Ovary (tissue), 3 donors: ENCODE results near the gene PHF21B.

ENCODE experiments used
- EP300 ChIP-seq: sonication (generic); formaldehyde crosslinking; IDR thresholded peaks from one replicate; pipeline ENCODE4 v1.6.1; 2017; ENCODE audit warnings: antibody characterized with exemption
- POLR2A ChIP-seq: fragments of 450-650 bp; IDR thresholded peaks from one replicate; pipeline ENCODE4 v1.6.1; 2017; ENCODE audit warnings: antibody characterized with exemption, mild to moderate bottlenecking, moderate library complexity
- TF ChIP-seq, protein P1 (sequence below), 3 donors: fragments of 450-650 bp in 2 of 3; fragments of 200-600 bp in 1 of 3; IDR thresholded peaks; one replicate each; pipeline versions ENCODE4 v1.5.1 to v1.8.0; 2016 to 2022; ENCODE audit warnings: antibody characterized with exemption in 3 of 3, mild to moderate bottlenecking in 1 of 3
- donor health status: DM: no; HTN: no; CAD: no.

DNA sequence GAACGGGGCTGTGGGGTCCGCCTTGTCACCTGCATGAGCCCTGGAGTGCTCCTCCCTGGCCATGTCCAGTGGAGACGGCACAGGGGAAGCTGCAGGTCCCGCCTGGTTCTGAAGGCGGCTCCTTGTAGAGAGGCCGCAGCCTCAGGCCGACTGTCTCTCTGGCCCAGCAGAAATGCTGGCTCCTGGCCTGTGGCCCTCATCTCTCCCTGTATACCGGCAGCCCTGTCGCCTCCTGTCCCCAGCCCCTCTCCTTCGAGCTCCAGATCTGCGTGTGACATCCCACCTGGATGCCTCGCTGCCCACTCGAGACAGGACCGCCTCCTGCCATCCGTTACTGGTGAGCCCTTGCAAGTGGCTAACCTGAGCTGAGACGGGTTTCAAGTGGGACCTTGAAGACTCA is 73.6 kb downstream of the PHF21B start:
- no peak for TF ChIP-seq EP300
- TF ChIP-seq, protein P1, sequence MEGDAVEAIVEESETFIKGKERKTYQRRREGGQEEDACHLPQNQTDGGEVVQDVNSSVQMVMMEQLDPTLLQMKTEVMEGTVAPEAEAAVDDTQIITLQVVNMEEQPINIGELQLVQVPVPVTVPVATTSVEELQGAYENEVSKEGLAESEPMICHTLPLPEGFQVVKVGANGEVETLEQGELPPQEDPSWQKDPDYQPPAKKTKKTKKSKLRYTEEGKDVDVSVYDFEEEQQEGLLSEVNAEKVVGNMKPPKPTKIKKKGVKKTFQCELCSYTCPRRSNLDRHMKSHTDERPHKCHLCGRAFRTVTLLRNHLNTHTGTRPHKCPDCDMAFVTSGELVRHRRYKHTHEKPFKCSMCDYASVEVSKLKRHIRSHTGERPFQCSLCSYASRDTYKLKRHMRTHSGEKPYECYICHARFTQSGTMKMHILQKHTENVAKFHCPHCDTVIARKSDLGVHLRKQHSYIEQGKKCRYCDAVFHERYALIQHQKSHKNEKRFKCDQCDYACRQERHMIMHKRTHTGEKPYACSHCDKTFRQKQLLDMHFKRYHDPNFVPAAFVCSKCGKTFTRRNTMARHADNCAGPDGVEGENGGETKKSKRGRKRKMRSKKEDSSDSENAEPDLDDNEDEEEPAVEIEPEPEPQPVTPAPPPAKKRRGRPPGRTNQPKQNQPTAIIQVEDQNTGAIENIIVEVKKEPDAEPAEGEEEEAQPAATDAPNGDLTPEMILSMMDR (IDR thresholded peaks at IDR 0.05) = no peak
- no peak for TF ChIP-seq POLR2A
